CD4-positive, alpha-beta T cell (primary cell): ENCODE measurements around the gene ESYT2. TPM values are rescaled to one million over a fixed set of nuclear protein-coding genes. Genes with fewer than 3 reads are reported as not detected.
A peak's percentile ranks its signal among the peaks of the same experiment; 100 is the strongest.

Experiments
- ATAC-seq: fragments of 200-7000 bp; cut with Tn5 transposase; one replicate; pipeline ENCODE4 v1.10.0; 2022; ENCODE audit warnings: mild to moderate bottlenecking; ENCODE audit not compliant: poor library complexity
- CTCF ChIA-PET: fragments of 350-600 bp; sonication (Branson Sonifier 250); formaldehyde crosslinking; loops from one replicate; lab custom pipeline; 2021; ENCODE audit warnings: antibody characterized with exemption, inconsistent platforms; lab: Charles Lee
- POLR2A ChIA-PET: fragments of 350-600 bp; sonication (Branson Sonifier 250); formaldehyde crosslinking; loops from one replicate; lab custom pipeline; 2021; ENCODE audit warnings: antibody characterized with exemption, inconsistent platforms; lab: Charles Lee
- DNase-seq, 14 experiments: peaks; one replicate each; pipeline ENCODE4 v3.0.0-alpha.2; 2013 to 2020; ENCODE audit warnings: mixed read lengths in 2 of 14
- H3K27ac ChIP-seq, 2 donors: one replicate each; pipeline versions ENCODE4 v1.5.1 to v1.7.0; 2013; ENCODE audit warnings: low read length in 2 of 2, low read depth in 1 of 2, mild to moderate bottlenecking in 1 of 2
- H3K27me3 ChIP-seq, 2 experiments: 1 replicate in 1 of 2; 2 replicates in 1 of 2; pipeline versions ENCODE4 v1.6.1 to v1.7.0; 2013; ENCODE audit warnings: low read length in 2 of 2, control low read depth in 1 of 2, mild to moderate bottlenecking in 1 of 2, moderate library complexity in 1 of 2; ENCODE audit not compliant: insufficient read depth in 2 of 2, control insufficient read depth in 1 of 2
- H3K36me3 ChIP-seq: one replicate; pipeline ENCODE4 v1.6.1; 2013; ENCODE audit warnings: low read length, control low read depth; ENCODE audit not compliant: insufficient read depth
- H3K4me1 ChIP-seq: one replicate; pipeline ENCODE4 v1.6.1; 2013; ENCODE audit warnings: low read length, control low read depth; ENCODE audit not compliant: insufficient read depth
- H3K4me3 ChIP-seq: one replicate; pipeline ENCODE4 v1.5.1; 2013; ENCODE audit warnings: mild to moderate bottlenecking, low read length, moderate library complexity
- H3K9me3 ChIP-seq, 2 experiments: 1 replicate in 1 of 2; 2 replicates in 1 of 2; pipeline versions ENCODE4 v1.6.1 to v1.7.0; 2013; ENCODE audit warnings: low read length in 2 of 2, mild to moderate bottlenecking in 2 of 2, control low read depth in 1 of 2, moderate library complexity in 1 of 2; ENCODE audit not compliant: control insufficient read depth in 1 of 2, insufficient read depth in 1 of 2
- H3K27ac Mint-ChIP-seq: one replicate; pipeline ENCODE4 v1.8.0; 2020; ENCODE audit warnings: mixed read lengths
- H3K27me3 Mint-ChIP-seq: one replicate; pipeline ENCODE4 v1.8.0; 2021; ENCODE audit warnings: mixed read lengths
- H3K36me3 Mint-ChIP-seq: one replicate; pipeline ENCODE4 v1.8.0; 2021; ENCODE audit warnings: low read depth, mixed read lengths
- H3K4me1 Mint-ChIP-seq: one replicate; pipeline ENCODE4 v1.8.0; 2021; ENCODE audit warnings: low read depth, mixed read lengths
- H3K4me3 Mint-ChIP-seq: one replicate; pipeline ENCODE4 v1.8.0; 2020; ENCODE audit warnings: mild to moderate bottlenecking, mixed read lengths
- H3K9me3 Mint-ChIP-seq: one replicate; pipeline ENCODE4 v1.8.0; 2020; ENCODE audit warnings: mixed read lengths
- intact Hi-C, 2 experiments: fragments of 100-400 bp; cut with DNase I in 1 of 2; cut with micrococcal nuclease in 1 of 2; formaldehyde crosslinking; loops; one replicate each; pipeline versions ENCODE4 v1.15.1 to v1.9.0; 2023 to 2025; cut with DNase I, micrococcal nuclease
- total RNA-seq, 174 experiments: library from RNA in 2 of 174; stranded (reverse) in 2 of 174; gene quantifications; one replicate each; pipeline ENCODE4 v1.2.3 and lab custom pipeline; 2021 to 2026
- TF ChIP-seq, protein P1 (sequence below): fragments of 200-600 bp; IDR thresholded peaks from one replicate; pipeline ENCODE4 v1.8.0; 2022; ENCODE audit warnings: antibody characterized with exemption, mild to moderate bottlenecking

ESYT2 gene
- total RNA-seq, 2 experiments from 2014 or later = 106 to 112 TPM

DNA sequence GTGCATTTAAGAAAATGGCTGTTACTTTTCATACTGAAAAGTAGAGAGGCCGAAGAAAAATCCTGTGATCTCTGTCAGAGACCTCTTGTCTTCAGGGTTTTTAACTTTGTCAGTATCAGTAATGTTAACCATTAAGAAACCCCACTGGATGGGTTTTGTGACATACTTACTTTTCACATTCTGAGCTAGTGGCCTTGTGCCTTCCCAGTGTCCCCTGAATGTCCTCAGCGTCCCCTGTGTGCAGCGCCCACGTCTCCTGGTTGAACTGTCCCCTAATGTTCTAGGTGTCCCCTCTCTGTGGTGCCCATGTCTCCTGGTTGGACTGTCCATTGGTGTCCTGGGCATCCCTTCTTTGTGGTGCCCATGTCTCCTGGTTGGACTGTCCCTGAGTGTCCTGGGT is 36.7 kb upstream of the ESYT2 start:
- Mint-ChIP-seq H3K27me3 (no peaks in the 10 kb centered on the region), H3K36me3 (peaks cover 3% of the 10 kb centered on the region), H3K27ac (peak overlapping the region; percentile 76), H3K4me3 (peak overlapping the region; percentile 15), H3K4me1 (peaks cover 48% of the 10 kb centered on the region), H3K9me3 (no peaks in the 10 kb centered on the region)
- ChIA-PET CTCF (no interaction called here), POLR2A (interaction anchor here (1.2 to 2.2 kb wide), 2 partner anchors 19 to 37 kb away, joined by 5 to 6 read pairs; partner anchors contain the start of gene ESYT2)
- Histone ChIP-seq H3K4me1 (peaks cover 17% of the 10 kb centered on the region), H3K9me3 (peaks cover 0 to 5% of the 10 kb centered on the region in 2 experiments), H3K27me3 (no peaks in the 10 kb centered on the region), H3K4me3 (no peak overlapping the region), H3K36me3 (no peaks in the 10 kb centered on the region), H3K27ac (no peak overlapping the region)
- ATAC-seq (no peak), DNase-seq (no peak)
- TF ChIP-seq, protein P1, sequence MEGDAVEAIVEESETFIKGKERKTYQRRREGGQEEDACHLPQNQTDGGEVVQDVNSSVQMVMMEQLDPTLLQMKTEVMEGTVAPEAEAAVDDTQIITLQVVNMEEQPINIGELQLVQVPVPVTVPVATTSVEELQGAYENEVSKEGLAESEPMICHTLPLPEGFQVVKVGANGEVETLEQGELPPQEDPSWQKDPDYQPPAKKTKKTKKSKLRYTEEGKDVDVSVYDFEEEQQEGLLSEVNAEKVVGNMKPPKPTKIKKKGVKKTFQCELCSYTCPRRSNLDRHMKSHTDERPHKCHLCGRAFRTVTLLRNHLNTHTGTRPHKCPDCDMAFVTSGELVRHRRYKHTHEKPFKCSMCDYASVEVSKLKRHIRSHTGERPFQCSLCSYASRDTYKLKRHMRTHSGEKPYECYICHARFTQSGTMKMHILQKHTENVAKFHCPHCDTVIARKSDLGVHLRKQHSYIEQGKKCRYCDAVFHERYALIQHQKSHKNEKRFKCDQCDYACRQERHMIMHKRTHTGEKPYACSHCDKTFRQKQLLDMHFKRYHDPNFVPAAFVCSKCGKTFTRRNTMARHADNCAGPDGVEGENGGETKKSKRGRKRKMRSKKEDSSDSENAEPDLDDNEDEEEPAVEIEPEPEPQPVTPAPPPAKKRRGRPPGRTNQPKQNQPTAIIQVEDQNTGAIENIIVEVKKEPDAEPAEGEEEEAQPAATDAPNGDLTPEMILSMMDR = no peak
- intact Hi-C loops = no loop called here

DNA sequence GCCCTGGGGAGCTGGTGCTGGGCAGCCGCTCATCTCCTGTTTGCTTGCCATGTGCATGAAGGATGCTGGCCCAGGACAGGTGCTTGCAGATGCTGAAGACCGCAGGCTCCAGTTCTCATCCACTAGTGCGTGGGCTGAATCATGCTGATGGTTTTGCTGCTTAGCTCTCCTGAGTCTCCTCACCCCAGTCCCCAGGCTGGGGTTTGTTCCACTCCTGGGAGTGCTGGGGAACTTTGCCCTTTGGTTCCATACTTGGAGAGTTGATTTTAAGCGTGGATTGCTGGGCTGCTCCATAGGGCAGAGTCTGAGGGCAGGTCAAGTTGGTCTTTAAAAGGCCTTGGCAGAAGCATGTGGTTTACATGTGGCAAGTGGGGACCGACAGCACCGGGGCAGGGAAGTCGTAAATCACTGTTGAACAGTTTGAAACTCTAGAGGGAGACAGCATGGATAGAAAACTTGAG is 36.2 kb upstream of the ESYT2 start:
- POLR2A ChIA-PET = interaction anchor here (2.2 kb wide), 1 partner anchor 36 kb away, joined by 5 read pairs; the partner anchor contains the start of gene ESYT2
- Histone ChIP-seq H3K27ac (no peak overlapping the region), H3K9me3 (peaks cover 0 to 5% of the 10 kb centered on the region in 2 experiments), H3K36me3 (no peaks in the 10 kb centered on the region), H3K4me1 (peaks cover 17% of the 10 kb centered on the region), H3K27me3 (no peaks in the 10 kb centered on the region), H3K4me3 (no peak overlapping the region)
- H3K4me3 Mint-ChIP-seq = peak overlapping the region; percentile 74
- intact Hi-C loops = no loop called here
- no peak for DNase-seq
- CTCF ChIA-PET = no interaction called here
- H3K9me3 Mint-ChIP-seq = no peaks in the 10 kb centered on the region
- peaks cover 52% of the 10 kb centered on the region for H3K4me1 Mint-ChIP-seq
- H3K27ac Mint-ChIP-seq = peak overlapping the region; percentile 76
- ATAC-seq = no peak
- no peaks in the 10 kb centered on the region for H3K27me3 Mint-ChIP-seq
- TF ChIP-seq, protein P1 = no peak
- H3K36me3 Mint-ChIP-seq = no peaks in the 10 kb centered on the region

DNA sequence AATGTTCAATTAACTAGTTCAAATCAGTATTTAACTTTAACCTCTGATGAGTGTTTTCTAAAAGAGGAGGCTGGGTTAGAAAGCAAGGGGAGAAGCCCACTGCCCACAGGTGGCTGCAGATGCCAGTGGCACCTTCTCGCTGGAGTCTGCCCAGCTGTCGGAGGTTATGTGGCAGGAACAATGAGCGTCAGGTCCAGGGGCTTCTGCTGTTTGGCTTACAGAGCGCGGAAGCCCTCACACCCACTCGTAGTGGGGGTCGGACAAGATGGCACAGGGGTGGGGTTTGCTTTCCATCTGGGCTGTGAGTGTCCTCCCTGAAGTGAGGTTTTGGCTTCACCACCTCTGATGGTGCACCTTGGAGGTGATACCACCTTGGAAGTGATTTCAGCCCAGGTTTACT is 35.5 kb upstream of the ESYT2 start:
- Histone ChIP-seq H3K9me3 (peaks cover 0 to 5% of the 10 kb centered on the region in 2 experiments), H3K27ac (no peak overlapping the region), H3K4me3 (no peak overlapping the region), H3K4me1 (peaks cover 17% of the 10 kb centered on the region), H3K27me3 (no peaks in the 10 kb centered on the region), H3K36me3 (no peaks in the 10 kb centered on the region)
- ATAC-seq = no peak
- intact Hi-C loops = no loop called here
- Mint-ChIP-seq H3K4me1 (peaks cover 52% of the 10 kb centered on the region), H3K27ac (peak overlapping the region; percentile 76), H3K4me3 (peak overlapping the region; percentile 74), H3K27me3 (no peaks in the 10 kb centered on the region), H3K36me3 (no peaks in the 10 kb centered on the region), H3K9me3 (no peaks in the 10 kb centered on the region)
- ChIA-PET CTCF (no interaction called here), POLR2A (interaction anchor here (0.7 to 2.2 kb wide), 3 partner anchors 35 to 160 kb away, joined by 3 to 11 read pairs (median 5); partner anchors contain the start of genes ESYT2 and NCAPG2)
- DNase-seq = no peak
- TF ChIP-seq, protein P1 = no peak
